NCI-H82 treated with DMSO at 0.1 percent for 48 hours (cell line): Measurements from ENCODE around the gene LRP4.

Source experiments
- DNase-seq: peaks from one replicate; lab custom pipeline; 2025; ENCODE audit not compliant: unreplicated experiment; lab: John Stamatoyannopoulos, UW

The LRP4 gene

DNA sequence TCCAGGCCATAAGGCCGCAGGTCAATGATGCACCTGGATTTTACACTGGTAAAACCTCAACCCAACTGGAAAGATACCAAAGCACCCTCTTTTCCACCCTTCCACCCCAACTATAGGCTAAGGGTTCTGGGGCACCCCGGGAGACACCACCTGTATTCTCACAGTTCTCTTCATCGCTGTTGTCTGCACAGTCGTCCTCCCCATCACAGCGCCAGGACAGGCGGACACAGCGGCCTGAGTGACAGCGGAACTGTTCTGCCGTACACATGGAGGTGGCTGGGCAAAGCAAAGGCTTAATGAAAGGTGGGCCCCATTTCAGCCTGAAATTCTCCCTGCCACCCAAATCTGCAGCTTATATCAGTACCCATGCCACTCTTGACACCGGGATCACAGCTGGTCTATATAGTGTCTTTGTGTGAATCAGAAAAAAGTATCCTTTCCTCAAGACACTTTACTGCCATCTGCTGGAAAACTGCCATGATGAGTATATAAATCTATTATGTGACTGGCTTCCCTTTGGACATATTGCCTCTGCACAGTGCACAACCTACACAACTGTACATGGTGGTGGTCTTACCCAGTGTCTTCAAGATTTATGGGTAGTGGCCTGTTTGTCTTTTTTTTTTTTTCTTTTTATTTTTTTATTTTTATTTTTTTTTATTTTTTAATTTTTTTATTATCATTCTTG, 21.5 kb downstream of the LRP4 start:
- peak; percentile 26 for DNase-seq

GRCh38 chr11:46895821-46896220, 22.5 kb downstream of the LRP4 start:
- DNase-seq, result no peak

DNA sequence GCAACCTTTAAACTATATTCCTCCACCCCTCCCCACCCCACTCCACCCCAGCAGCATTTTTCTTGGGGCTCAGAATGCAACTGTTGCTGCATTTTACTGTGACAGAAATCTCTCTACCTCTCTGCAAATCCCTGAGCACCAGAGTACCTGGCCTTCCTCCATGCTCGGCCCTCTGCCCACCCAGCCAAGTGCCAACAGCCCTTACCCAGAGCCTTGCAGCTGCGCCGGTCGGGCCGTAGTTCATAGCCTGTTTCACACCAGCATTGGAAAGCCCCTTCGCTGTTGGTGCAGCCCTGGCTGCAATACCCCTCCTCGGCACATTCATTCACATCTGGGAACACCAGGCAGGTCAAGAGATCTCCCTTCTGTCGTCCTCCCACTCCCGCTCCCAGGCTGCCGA, 23.4 kb downstream of the LRP4 start:
- DNase-seq, result no peak

GRCh38 chr11:46894506-46894905, 23.8 kb downstream of the LRP4 start:
- DNase-seq, result no peak

- no peak for DNase-seq
Observed at GRCh38 chr11:46892838-46893237, 25.5 kb downstream of the LRP4 start.

DNA sequence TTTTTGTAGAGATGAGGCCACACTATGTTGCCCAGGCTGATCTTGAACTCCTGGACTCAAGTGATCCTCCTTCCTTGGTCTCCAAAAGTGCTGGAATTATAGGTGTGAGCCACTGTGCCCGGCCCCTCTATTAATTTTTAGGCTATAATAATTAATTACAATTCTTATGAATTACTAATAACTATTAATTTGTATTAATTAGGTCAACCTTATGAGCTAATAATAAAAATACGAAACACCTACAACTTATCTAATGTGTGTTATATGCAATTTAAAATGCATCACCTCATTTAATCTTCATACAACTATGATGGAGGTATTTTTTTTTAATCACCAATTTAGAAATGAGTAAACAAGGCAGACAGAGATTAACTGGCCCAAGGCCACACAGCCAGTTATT, 26.2 kb downstream of the LRP4 start:
- no peak for DNase-seq

DNA sequence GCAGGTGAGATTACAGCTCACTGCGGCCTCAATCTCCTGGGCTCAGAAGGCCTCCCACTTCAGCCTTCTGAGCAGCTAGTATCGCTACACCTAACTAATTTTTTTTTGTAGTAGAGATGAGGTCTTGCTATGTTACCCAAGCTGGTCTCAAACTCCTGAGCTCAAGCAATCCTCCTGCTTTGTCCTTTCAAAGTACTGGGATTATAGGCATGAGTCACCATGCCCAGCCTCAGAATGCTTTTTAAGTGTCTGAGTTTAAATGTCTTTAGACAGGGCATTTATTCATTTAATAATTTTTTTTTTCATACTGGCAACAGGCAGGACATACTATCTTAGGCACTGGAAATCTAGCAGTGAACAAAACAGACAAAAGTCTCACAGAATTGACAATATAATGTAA, 27.7 kb downstream of the LRP4 start:
- DNase-seq, result no peak

GRCh38 chr11:46889689-46890475, 28.5 kb downstream of the LRP4 start:
- DNase-seq, result peak; percentile 26

DNA sequence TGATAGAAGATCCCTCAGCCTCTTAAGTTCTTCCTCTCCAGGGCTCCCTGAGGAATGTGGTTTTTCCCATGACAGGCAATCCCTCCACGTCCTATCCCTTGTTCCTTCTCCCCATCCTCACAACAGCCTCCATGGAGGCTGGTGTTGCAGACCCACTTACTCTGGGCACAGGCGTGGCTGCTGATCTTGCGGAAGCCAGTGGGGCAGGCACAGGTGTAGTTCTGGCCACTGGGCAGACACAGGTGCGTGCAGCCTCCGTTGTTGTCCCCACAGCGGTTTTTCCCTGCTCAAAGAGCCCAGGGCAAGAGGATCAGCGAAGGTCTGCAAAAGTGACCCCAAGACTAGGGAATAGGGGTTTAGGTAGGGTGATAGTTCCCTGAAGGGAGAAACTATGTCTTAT, 29.1 kb downstream of the LRP4 start:
- DNase-seq, result no peak

- DNase-seq, result no peak
Observed at GRCh38 chr11:46888636-46889035, 29.7 kb downstream of the LRP4 start.

DNA sequence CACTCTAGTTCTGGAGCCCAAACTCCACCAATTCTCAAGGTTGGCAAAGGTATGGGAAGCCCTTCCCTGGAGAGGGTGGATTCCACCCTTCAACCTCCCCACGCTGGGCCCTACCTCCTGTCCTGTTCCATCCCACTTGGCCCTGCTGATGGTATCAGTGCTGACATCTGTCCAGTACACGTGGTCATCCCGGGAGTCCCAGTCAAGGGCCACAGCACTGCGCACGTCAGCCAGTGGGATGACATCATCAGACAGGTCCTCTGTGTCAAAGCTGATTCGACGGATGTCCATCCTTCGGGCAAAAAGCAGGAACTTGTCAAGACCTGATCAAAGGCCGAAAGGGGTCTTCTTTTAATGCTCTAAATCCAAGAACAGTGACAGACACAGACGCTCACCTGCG, 32.1 kb downstream of the LRP4 start:
- no peak for DNase-seq

DNA sequence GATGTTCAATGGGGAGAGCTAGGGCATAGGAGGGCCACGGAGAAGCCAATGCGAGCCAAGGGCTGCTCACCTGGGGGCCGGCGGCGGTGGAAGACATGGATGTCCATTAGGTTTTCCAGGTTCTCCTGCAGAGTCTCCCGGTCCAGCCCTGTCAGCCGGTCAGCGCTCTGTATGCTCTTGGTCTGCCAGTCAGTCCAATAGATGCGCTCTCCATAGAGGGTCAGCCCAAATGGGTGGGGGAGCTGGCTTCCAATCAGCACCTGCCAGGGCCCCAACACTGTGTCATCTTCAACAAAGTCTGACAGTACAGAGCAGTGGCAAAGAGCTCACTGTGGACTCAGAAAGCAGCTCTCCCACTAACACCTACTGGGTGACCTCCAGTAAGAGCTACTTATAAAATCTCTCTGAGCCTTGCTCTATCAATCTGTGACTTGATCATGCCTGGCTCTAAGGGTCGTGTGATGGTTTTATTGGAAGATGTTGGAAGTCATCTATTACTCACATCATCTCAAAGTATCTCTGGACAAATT, 39.2 kb downstream of the LRP4 start:
- no peak for DNase-seq

GRCh38 chr11:46877580-46877979, 40.8 kb downstream of the LRP4 start:
- no peak for DNase-seq

- no peak for DNase-seq
Observed at GRCh38 chr11:46876471-46876870, 41.9 kb downstream of the LRP4 start.

GRCh38 chr11:46874586-46874985, 43.8 kb downstream of the LRP4 start:
- no peak for DNase-seq

GRCh38 chr11:46868912-46869311, 49.4 kb downstream of the LRP4 start:
- no peak for DNase-seq

DNA sequence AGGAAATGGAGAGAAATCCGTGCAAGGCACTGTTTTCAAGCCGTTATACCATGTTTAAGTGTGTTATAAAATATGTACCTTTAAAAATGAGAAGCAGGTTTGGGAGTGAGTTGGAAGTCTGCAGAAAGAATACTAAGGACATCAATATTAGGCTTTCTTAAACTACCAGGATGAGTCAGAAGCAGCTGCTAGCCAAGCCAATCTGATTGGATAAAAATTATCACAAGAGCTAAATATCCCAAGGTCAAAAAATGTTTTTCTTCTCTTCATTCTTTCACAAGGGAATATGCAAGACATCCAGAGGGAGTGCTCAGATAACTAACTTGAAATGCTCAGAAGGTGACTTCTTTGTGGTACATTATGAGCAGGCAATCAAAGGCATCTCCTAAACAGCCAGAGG, 53.0 kb downstream of the LRP4 start:
- DNase-seq, result no peak

DNA sequence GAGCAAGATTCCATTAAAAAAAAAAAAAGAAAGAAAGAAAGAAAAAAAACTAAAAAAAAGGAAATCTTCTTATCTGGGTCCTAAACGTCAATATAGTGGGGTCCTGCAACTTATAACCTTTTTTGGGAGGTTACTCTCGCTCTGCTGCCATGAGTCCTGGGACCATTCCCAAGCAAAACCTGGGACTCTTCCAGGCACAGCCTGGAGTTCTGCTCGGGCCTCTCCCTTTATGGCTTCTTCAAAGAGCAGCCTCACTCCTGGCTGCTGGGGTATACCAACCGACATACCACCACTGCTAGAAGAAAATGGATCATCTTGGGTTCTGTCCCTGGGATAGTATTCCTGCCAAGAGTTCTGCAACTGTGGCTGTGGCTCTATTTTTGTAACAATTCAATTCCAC, 58.1 kb downstream of the LRP4 start:
- DNase-seq, result no peak

DNA sequence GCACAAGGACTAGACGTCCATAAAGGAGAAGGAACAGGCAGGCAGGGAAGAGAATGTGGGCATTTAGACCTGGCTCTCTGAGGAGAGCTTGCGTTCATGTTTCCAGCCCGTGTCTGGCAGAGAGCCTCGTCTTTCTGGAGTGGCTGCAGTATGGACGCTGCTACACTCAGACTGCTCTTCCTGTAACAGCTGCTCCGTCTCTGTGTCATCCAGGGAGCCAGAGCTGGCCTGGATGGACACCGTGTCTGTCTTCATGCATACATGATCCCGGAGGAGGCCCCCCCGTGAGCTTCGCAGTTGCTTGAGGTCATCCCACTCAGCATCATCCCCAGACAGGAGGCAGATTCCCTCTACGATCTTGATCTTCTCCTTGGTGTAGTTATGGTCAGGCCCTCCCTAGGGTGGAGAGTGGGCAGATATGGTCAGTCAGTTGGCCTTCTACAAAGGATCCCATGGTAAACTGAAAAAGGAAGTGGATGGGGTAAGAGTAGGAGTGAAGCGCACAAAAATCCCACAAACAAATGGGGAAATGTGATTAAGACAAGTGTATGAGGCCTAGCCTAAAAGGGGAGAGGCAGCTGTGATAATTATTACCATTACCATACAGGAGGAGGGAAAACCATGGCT, 59.3 kb downstream of the LRP4 start:
- no peak for DNase-seq

DNA sequence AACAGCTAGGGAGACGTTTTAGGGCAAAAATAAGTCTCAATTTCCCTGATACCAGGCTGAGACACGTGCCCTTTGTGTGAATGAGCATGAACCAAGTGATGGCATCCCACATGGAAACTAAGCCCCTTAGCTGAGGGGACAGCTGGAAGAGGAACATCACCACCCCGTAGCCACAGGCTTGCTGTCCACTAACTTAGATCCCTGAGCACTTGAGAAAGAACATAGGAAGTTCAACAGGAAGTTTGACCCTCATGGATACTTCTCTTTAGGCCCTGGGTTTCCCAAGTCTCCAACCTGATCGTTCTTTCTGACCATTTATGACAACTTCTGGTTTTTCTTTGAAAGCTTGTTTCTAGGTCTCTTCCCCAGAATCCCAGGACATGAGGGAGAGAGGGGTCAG, 60.7 kb downstream of the LRP4 start:
- DNase-seq, result no peak

DNA sequence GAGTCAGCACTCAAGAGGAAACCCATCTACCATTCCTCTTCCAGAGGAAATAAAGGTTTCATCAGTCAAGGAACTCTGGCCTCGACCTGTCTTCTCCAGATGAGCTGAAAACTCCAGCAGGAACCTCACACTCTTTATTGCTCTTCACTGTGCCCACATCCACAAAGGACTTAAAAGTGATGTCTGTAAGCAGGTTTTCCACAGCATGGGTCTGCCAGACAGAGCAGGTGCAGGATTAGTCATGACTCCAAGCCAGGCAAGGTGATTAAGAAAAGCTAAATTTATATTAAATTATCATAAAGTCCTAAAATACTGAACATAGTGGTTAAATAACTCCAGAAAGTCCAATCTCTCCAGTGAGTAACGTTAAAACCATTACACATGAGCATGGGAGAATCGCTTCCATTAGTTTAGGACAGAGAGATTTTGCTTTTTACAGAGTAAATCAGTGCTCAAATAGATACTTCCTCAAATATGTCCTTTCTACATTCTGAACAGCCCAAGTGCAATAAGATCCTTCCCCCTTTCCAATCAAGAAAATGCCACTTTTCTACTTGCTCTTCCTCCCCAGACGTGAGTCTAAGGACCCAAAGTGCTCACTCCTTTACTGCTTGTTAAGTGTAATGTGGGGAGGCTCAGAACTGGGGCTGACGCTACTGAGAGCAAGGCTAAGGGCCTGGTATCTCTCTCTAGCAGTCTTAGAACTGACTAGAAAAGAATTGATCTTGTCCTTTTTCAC, 61.6 kb downstream of the LRP4 start:
- no peak for DNase-seq
